Peyer's patch (tissue), 4 donors: Measurements from ENCODE around the gene SCLT1.

Source experiments
- CTCF ChIP-seq, 6 experiments: fragments of 450-650 bp in 4 of 6; fragments of 200-600 bp in 2 of 6; sonication (generic) in 1 of 6; IDR thresholded peaks; one replicate each; pipeline ENCODE4 v1.5.1; 2017 to 2019; ENCODE audit warnings: antibody characterized with exemption in 6 of 6, mild to moderate bottlenecking in 3 of 6, moderate library complexity in 1 of 6
- POLR2A ChIP-seq, 2 donors: fragments of 450-650 bp; IDR thresholded peaks; one replicate each; pipeline ENCODE4 v1.5.1; 2017; ENCODE audit warnings: antibody characterized with exemption in 2 of 2, mild to moderate bottlenecking in 2 of 2, moderate library complexity in 2 of 2

GRCh38 chr4:128915544-128915943 is 177.8 kb downstream of the SCLT1 start:
- no peak for TF ChIP-seq CTCF (IDR thresholded peaks at IDR 0.05)
- TF ChIP-seq POLR2A (IDR thresholded peaks at IDR 0.05) = no peak
